ENCODE data around the gene PBXIP1.

The PBXIP1 gene

GRCh38 chr1:154966111-154966510, 10.2 kb upstream of the PBXIP1 start:
- DNase-seq: no peak
- H3K27me3 ChIP-seq (replicated peaks): no peaks in the 10 kb centered on the region
- in situ Hi-C loops (cut with HindIII; ENCODE audit: low pct_ligation_motif_present, low sequenced_read_pairs): no loop called here
- peaks cover 60% of the 10 kb centered on the region for H3K36me3 ChIP-seq (replicated peaks)
- H3K27ac ChIP-seq: no peak overlapping the region
- no peak for TF ChIP-seq CTCF (IDR thresholded peaks at IDR 0.05; ENCODE audit: low read depth, low read length, missing control alignments)
- no peak overlapping the region for H3K4me3 ChIP-seq (ENCODE audit: low read depth, low read length)

DNA sequence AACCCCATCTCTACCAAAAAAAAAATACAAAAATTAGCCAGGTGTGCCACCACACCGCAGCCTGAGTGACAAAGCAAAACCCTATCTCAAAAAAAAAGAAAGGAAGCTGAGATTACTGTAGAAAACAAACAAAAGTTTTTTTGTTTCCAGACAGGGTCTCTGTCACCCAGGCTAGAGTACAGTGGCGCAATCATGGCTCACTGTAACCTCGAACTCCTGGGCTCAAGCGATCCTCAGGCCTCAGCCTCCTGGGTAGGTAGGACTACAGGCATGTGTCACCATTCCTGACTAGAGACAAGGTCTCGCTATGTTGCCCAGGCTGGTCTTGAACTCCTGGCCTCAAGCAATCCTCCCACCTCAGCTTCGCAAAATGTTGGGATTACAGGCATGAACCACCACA, 8.5 kb upstream of the PBXIP1 start:
- H3K27ac ChIP-seq: no peak overlapping the region
- no peaks in the 10 kb centered on the region for H3K27me3 ChIP-seq (replicated peaks)
- DNase-seq: no peak
- no peak overlapping the region for H3K4me3 ChIP-seq (ENCODE audit: low read depth, low read length)
- H3K36me3 ChIP-seq (replicated peaks): peaks cover 60% of the 10 kb centered on the region
- in situ Hi-C loops (cut with HindIII; ENCODE audit: low pct_ligation_motif_present, low sequenced_read_pairs): no loop called here
- no peak for TF ChIP-seq CTCF (IDR thresholded peaks at IDR 0.05; ENCODE audit: low read depth, low read length, missing control alignments)

- no peak for TF ChIP-seq CTCF (IDR thresholded peaks at IDR 0.05; ENCODE audit: low read depth, low read length, missing control alignments)
- DNase-seq: no peak
- H3K4me3 ChIP-seq (ENCODE audit: low read depth, low read length): no peak overlapping the region
- no peak overlapping the region for H3K27ac ChIP-seq
- in situ Hi-C loops (cut with HindIII; ENCODE audit: low pct_ligation_motif_present, low sequenced_read_pairs): no loop called here
- H3K36me3 ChIP-seq (replicated peaks): peaks cover 60% of the 10 kb centered on the region
- H3K27me3 ChIP-seq (replicated peaks): no peaks in the 10 kb centered on the region
These were observed 7.7 kb upstream of the PBXIP1 start for GRCh38 chr1:154963643-154964042.

- Histone ChIP-seq H3K36me3 (replicated peaks) (peaks cover 55% of the 10 kb centered on the region), H3K27me3 (replicated peaks) (no peaks in the 10 kb centered on the region), H3K27ac (no peak overlapping the region), H3K4me3 (ENCODE audit: low read depth, low read length) (no peak overlapping the region)
- in situ Hi-C loops (cut with HindIII; ENCODE audit: low pct_ligation_motif_present, low sequenced_read_pairs): no loop called here
- no peak for TF ChIP-seq CTCF (IDR thresholded peaks at IDR 0.05; ENCODE audit: low read depth, low read length, missing control alignments)
- no peak for DNase-seq
These were observed 7.0 kb upstream of the PBXIP1 start for GRCh38 chr1:154962795-154963330.

- no peaks in the 10 kb centered on the region for H3K27me3 ChIP-seq (replicated peaks)
- DNase-seq: no peak
- peaks cover 48% of the 10 kb centered on the region for H3K36me3 ChIP-seq (replicated peaks)
- peak overlapping the region; percentile 70 for H3K4me3 ChIP-seq (ENCODE audit: low read depth, low read length)
- no peak for TF ChIP-seq CTCF (IDR thresholded peaks at IDR 0.05; ENCODE audit: low read depth, low read length, missing control alignments)
- H3K27ac ChIP-seq: peak overlapping the region; percentile 96
- in situ Hi-C loops (cut with HindIII; ENCODE audit: low pct_ligation_motif_present, low sequenced_read_pairs): no loop called here
These were observed 6.4 kb upstream of the PBXIP1 start for GRCh38 chr1:154962156-154962749.

Data from brain microvascular endothelial cell (primary cell).